K562 (cell line): ENCODE results near the gene AQP11. TPM values are rescaled to one million over a fixed set of nuclear protein-coding genes. Genes with fewer than 3 reads are reported as not detected.

Source experiments
- CBFA2T3 ChIP-seq: fragments of 450-650 bp; IDR thresholded peaks from 2 replicates; pipeline ENCODE4 v1.6.1; 2017
- CHD2 ChIP-seq: IDR thresholded peaks from 2 replicates; pipeline ENCODE4 v1.6.1; 2011; ENCODE audit warnings: low read depth, low read length
- CREM ChIP-seq: IDR thresholded peaks from 2 replicates; pipeline ENCODE4 v1.6.1; 2014; ENCODE audit warnings: antibody characterized with exemption, low read depth
- ERF ChIP-seq: fragments of 450-650 bp; formaldehyde crosslinking; IDR thresholded peaks from 2 replicates; pipeline ENCODE4 v1.4.0; 2020; ENCODE audit warnings: mild to moderate bottlenecking, mixed read lengths
- ESRRB ChIP-seq: fragments of 250-450 bp; sonication (Bioruptor Pico); IDR thresholded peaks from 2 replicates; pipeline ENCODE4 v1.5.0; 2020; ENCODE audit warnings: mild to moderate bottlenecking, moderate library complexity, borderline replicate concordance
- FOXM1 ChIP-seq, 2 experiments: fragments of 450-650 bp in 1 of 2; sonication (generic) in 1 of 2; formaldehyde crosslinking in 1 of 2; IDR thresholded peaks; 2 replicates each; pipeline versions ENCODE4 v1.6.1 to v1.9.0; 2017 to 2022; ENCODE audit warnings: low read depth in 2 of 2, mild to moderate bottlenecking in 2 of 2, missing genetic modification reagents in 1 of 2, moderate library complexity in 1 of 2
- GTF2B ChIP-seq: IDR thresholded peaks from 2 replicates; pipeline ENCODE4 v1.6.1; 2011; ENCODE audit not compliant: insufficient read length; ENCODE audit errors: extremely low read depth
- HMG20A ChIP-seq: fragments of 450-650 bp; formaldehyde crosslinking; conservative IDR thresholded peaks from 2 replicates; pipeline ENCODE4 v1.4.0; 2020; ENCODE audit warnings: mild to moderate bottlenecking, mixed read lengths
- HNRNPK ChIP-seq: fragments of 200-400 bp; formaldehyde crosslinking; IDR thresholded peaks from one replicate; pipeline ENCODE4 v1.6.1; 2018; ENCODE audit warnings: mild to moderate bottlenecking, low read depth, low read length; ENCODE audit not compliant: poor library complexity, severe bottlenecking
- RAD21 ChIP-seq, 2 experiments: fragments of 250-450 bp in 1 of 2; fragments of 450-650 bp in 1 of 2; sonication (Bioruptor Pico) in 1 of 2; formaldehyde crosslinking in 1 of 2; IDR thresholded peaks in 1 of 2; conservative IDR thresholded peaks in 1 of 2; 2 replicates each; pipeline versions ENCODE4 v1.4.0 to v1.8.0; 2020 to 2022; ENCODE audit warnings: mild to moderate bottlenecking in 2 of 2, moderate library complexity in 1 of 2
- RB1 ChIP-seq: fragments of 450-650 bp; IDR thresholded peaks from 2 replicates; pipeline ENCODE4 v1.6.1; 2017; ENCODE audit warnings: low read depth, mild to moderate bottlenecking
- STAT5A ChIP-seq: IDR thresholded peaks from 2 replicates; pipeline ENCODE4 v1.6.1; 2012; ENCODE audit warnings: low read length, inconsistent platforms, borderline replicate concordance
- VEZF1 ChIP-seq: fragments of 200-800 bp; sonication (Bioruptor generic); IDR thresholded peaks from 2 replicates; pipeline ENCODE4 v1.6.1; 2017; ENCODE audit warnings: missing genetic modification characterization, missing compliant biosample characterization
- YY1 ChIP-seq, 3 experiments: IDR thresholded peaks; 2 replicates each; pipeline ENCODE4 v1.6.1; 2011; ENCODE audit warnings: low read length in 2 of 3, mild to moderate bottlenecking in 2 of 3, moderate library complexity in 2 of 3, borderline replicate concordance in 1 of 3, control low read depth in 1 of 3, low read depth in 1 of 3; ENCODE audit not compliant: insufficient read depth in 3 of 3, insufficient replicate concordance in 2 of 3, control insufficient read depth in 1 of 3, insufficient read length in 1 of 3; ENCODE audit errors: extremely low read depth in 1 of 3
- ZBED1 ChIP-seq: IDR thresholded peaks from 2 replicates; pipeline ENCODE4 v1.6.1; 2014
- ZNF695 ChIP-seq: fragments of 450-650 bp; formaldehyde crosslinking; IDR thresholded peaks from 2 replicates; pipeline ENCODE4 v1.4.0; 2020; ENCODE audit warnings: mild to moderate bottlenecking, moderate library complexity
- polyA plus RNA-seq, 8 experiments: library from polyadenylated mRNA; depleted of rRNA in 4 of 8; stranded (reverse) in 5 of 8; unstranded in 3 of 8; fragments of >200 nt; fragmentation: Nextera tagmentation in 2 of 8; fragmentation: Illumina TruSeq in 1 of 8; extraction: Ambion mirVana in 2 of 8; extraction: Trizol in 1 of 8; gene quantifications; 2 replicates each; pipeline versions ENCODE4 v1.2.1 to v1.2.3, GENCODE V29; 2011 to 2014; ENCODE audit warnings: inconsistent platforms in 1 of 8, missing spikeins in 1 of 8
- total RNA-seq, 7 experiments: library from RNA; depleted of rRNA in 6 of 7; stranded (reverse); fragments of >200 nt in 6 of 7; fragmentation: Illumina TruSeq in 2 of 7; extraction: Trizol in 2 of 7; gene quantifications; 2 replicates each; pipeline versions ENCODE4 v1.2.1 to v1.2.3, GENCODE V29; 2011 to 2021; ENCODE audit warnings: low replicate concordance in 1 of 7
- TF ChIP-seq, protein P1 (sequence below): sonication (generic); formaldehyde crosslinking; IDR thresholded peaks from 2 replicates; pipeline ENCODE4 v1.8.0; 2022; ENCODE audit warnings: missing genetic modification reagents, mild to moderate bottlenecking, borderline replicate concordance
- TF ChIP-seq, protein P2 (sequence below): fragments of 250-450 bp; sonication (Bioruptor Pico); IDR thresholded peaks from 2 replicates; pipeline ENCODE4 v1.8.0; 2022; ENCODE audit warnings: moderate library complexity, mild to moderate bottlenecking, inconsistent platforms
- TF ChIP-seq, protein P3 (sequence below): fragments of 450-650 bp; IDR thresholded peaks from 2 replicates; pipeline ENCODE4 v1.6.1; 2016; ENCODE audit warnings: antibody characterized with exemption

Gene AQP11
- total and polyA plus RNA-seq, 9 of the 15 experiments (the other 6 are each of a cell fraction or from before 2014, with no cell fraction given): 0.09 to 1.0 (median 0.36) TPM

GRCh38 chr11:77589521-77590193, at the start of gene AQP11 (continued):
- TF ChIP-seq, protein P1, sequence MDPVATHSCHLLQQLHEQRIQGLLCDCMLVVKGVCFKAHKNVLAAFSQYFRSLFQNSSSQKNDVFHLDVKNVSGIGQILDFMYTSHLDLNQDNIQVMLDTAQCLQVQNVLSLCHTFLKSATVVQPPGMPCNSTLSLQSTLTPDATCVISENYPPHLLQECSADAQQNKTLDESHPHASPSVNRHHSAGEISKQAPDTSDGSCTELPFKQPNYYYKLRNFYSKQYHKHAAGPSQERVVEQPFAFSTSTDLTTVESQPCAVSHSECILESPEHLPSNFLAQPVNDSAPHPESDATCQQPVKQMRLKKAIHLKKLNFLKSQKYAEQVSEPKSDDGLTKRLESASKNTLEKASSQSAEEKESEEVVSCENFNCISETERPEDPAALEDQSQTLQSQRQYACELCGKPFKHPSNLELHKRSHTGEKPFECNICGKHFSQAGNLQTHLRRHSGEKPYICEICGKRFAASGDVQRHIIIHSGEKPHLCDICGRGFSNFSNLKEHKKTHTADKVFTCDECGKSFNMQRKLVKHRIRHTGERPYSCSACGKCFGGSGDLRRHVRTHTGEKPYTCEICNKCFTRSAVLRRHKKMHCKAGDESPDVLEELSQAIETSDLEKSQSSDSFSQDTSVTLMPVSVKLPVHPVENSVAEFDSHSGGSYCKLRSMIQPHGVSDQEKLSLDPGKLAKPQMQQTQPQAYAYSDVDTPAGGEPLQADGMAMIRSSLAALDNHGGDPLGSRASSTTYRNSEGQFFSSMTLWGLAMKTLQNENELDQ (CRISPR knock-in tag): no peak
- no peak for TF ChIP-seq HMG20A (CRISPR knock-in tag)
- no peak for TF ChIP-seq ZBED1
- no peak for TF ChIP-seq RAD21 (CRISPR knock-in tag; conservative IDR thresholded peaks at IDR 0.05 in 1 of 2, IDR thresholded peaks at IDR 0.05 in 1 of 2)
- TF ChIP-seq CREM: peak; percentile 76
- peak; percentile 58; the same call in 1 of the 2 replicates for TF ChIP-seq RB1
- no peak for TF ChIP-seq HNRNPK
- no peak for TF ChIP-seq GTF2B
- peak; percentile 81 for TF ChIP-seq VEZF1 (CRISPR knock-in tag)
- TF ChIP-seq, protein P2, sequence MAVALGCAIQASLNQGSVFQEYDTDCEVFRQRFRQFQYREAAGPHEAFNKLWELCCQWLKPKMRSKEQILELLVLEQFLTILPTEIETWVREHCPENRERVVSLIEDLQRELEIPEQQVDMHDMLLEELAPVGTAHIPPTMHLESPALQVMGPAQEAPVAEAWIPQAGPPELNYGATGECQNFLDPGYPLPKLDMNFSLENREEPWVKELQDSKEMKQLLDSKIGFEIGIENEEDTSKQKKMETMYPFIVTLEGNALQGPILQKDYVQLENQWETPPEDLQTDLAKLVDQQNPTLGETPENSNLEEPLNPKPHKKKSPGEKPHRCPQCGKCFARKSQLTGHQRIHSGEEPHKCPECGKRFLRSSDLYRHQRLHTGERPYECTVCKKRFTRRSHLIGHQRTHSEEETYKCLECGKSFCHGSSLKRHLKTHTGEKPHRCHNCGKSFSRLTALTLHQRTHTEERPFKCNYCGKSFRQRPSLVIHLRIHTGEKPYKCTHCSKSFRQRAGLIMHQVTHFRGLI (CRISPR knock-in tag): no peak
- TF ChIP-seq, protein P3, sequence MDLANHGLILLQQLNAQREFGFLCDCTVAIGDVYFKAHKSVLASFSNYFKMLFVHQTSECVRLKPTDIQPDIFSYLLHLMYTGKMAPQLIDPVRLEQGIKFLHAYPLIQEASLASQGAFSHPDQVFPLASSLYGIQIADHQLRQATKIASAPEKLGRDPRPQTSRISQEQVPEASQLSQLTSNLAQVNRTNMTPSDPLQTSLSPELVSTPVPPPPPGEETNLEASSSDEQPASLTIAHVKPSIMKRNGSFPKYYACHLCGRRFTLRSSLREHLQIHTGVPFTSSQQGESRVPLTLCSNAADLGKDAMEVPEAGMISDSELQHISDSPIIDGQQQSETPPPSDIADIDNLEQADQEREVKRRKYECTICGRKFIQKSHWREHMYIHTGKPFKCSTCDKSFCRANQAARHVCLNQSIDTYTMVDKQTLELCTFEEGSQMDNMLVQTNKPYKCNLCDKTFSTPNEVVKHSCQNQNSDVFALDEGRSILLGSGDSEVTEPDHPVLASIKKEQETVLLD: no peak
- no peak for TF ChIP-seq FOXM1 (IDR thresholded peaks at IDR 0.05; ENCODE audit: low read depth)
- TF ChIP-seq FOXM1 (CRISPR knock-in tag; IDR thresholded peaks at IDR 0.05; ENCODE audit: low read depth): no peak
- TF ChIP-seq CBFA2T3: no peak
- TF ChIP-seq YY1 (IDR thresholded peaks at IDR 0.05; ENCODE audit: borderline replicate concordance in 1 of 3, control insufficient read depth in 1 of 3, extremely low read depth in 1 of 3, insufficient read depth in 3 of 3, insufficient read length in 1 of 3, insufficient replicate concordance in 2 of 3, low read depth in 1 of 3, low read length in 2 of 3): peak in 2 of 3 experiments; percentile 24 to 43
- TF ChIP-seq ESRRB (CRISPR knock-in tag): no peak
- TF ChIP-seq STAT5A: no peak
- TF ChIP-seq ERF (CRISPR knock-in tag): 0 out of 2 replicates have a peak, but pooled peaks have one; percentile 61
- TF ChIP-seq ZNF695: no peak
- TF ChIP-seq CHD2: no peak
